ENCODE measurements around the gene GLDC.

The GLDC gene

GRCh38 chr9:6538666-6539071 is 106.9 kb downstream of the GLDC start:
- TF ChIP-seq CTCF (IDR thresholded peaks at IDR 0.05; ENCODE audit: insufficient read depth, low read depth, low read length, missing control alignments), result no peak
- no peak overlapping the region for H3K4me3 ChIP-seq (ENCODE audit: low read depth, low read length)
- DNase-seq (ENCODE audit: low read depth), result no peak

- no peak overlapping the region for H3K4me3 ChIP-seq (ENCODE audit: low read depth, low read length)
- no peak for TF ChIP-seq CTCF (IDR thresholded peaks at IDR 0.05; ENCODE audit: insufficient read depth, low read depth, low read length, missing control alignments)
- DNase-seq (ENCODE audit: low read depth), result no peak
Observed at GRCh38 chr9:6535594-6535993, 109.9 kb downstream of the GLDC start.

- TF ChIP-seq CTCF (IDR thresholded peaks at IDR 0.05; ENCODE audit: insufficient read depth, low read depth, low read length, missing control alignments), result no peak
- no peak overlapping the region for H3K4me3 ChIP-seq (ENCODE audit: low read depth, low read length)
- DNase-seq (ENCODE audit: low read depth), result no peak
Observed at GRCh38 chr9:6525326-6526045, 120.0 kb downstream of the GLDC start.

GRCh38 chr9:6522263-6522662 is 123.3 kb downstream of the GLDC start:
- no peak for DNase-seq (ENCODE audit: low read depth)
- no peak for TF ChIP-seq CTCF (IDR thresholded peaks at IDR 0.05; ENCODE audit: insufficient read depth, low read depth, low read length, missing control alignments)
- H3K4me3 ChIP-seq (ENCODE audit: low read depth, low read length), result no peak overlapping the region

GRCh38 chr9:6512085-6512657 is 133.4 kb downstream of the GLDC start:
- no peak for TF ChIP-seq CTCF (IDR thresholded peaks at IDR 0.05; ENCODE audit: insufficient read depth, low read depth, low read length, missing control alignments)
- no peak for DNase-seq (ENCODE audit: low read depth)
- no peak overlapping the region for H3K4me3 ChIP-seq (ENCODE audit: low read depth, low read length)

GRCh38 chr9:6506571-6506970 is 139.0 kb downstream of the GLDC start:
- no peak overlapping the region for H3K4me3 ChIP-seq (ENCODE audit: low read depth, low read length)
- no peak for DNase-seq (ENCODE audit: low read depth)
- TF ChIP-seq CTCF (IDR thresholded peaks at IDR 0.05; ENCODE audit: insufficient read depth, low read depth, low read length, missing control alignments), result no peak

GRCh38 chr9:6502399-6502798 is 143.1 kb downstream of the GLDC start:
- no peak for TF ChIP-seq CTCF (IDR thresholded peaks at IDR 0.05; ENCODE audit: insufficient read depth, low read depth, low read length, missing control alignments)
- no peak for DNase-seq (ENCODE audit: low read depth)
- no peak overlapping the region for H3K4me3 ChIP-seq (ENCODE audit: low read depth, low read length)
